HFFc6 (cell line): Measurements from ENCODE around the gene IFITM2. TPM values are rescaled to one million over a fixed set of nuclear protein-coding genes. Genes with fewer than 3 reads are reported as not detected.
"Not testable (repeated sequence)": the region's sequence is repeated elsewhere in the genome, so short reads cannot be mapped to it uniquely, and the experiment has no call there.

Source experiments
- DNase-seq: peaks from one replicate; pipeline ENCODE4 v3.0.0-alpha.2; 2018
- H3K27ac Mint-ChIP-seq: 2 replicates; pipeline ENCODE4 v1.8.0; 2020; ENCODE audit warnings: mild to moderate bottlenecking, mixed read lengths
- H3K27me3 Mint-ChIP-seq: 2 replicates; pipeline ENCODE4 v1.8.0; 2021; ENCODE audit warnings: mild to moderate bottlenecking, moderate library complexity, mixed read lengths; ENCODE audit not compliant: insufficient read depth
- H3K36me3 Mint-ChIP-seq: 2 replicates; pipeline ENCODE4 v1.8.0; 2021; ENCODE audit warnings: low read depth, mixed read lengths
- H3K4me1 Mint-ChIP-seq: 2 replicates; pipeline ENCODE4 v1.8.0; 2020; ENCODE audit warnings: low read depth, mixed read lengths
- H3K4me3 Mint-ChIP-seq: 2 replicates; pipeline ENCODE4 v1.8.0; 2020; ENCODE audit warnings: mild to moderate bottlenecking, moderate library complexity, mixed read lengths
- H3K9me3 Mint-ChIP-seq: 2 replicates; pipeline ENCODE4 v1.8.0; 2020; ENCODE audit warnings: mild to moderate bottlenecking, mixed read lengths
- CTCF ChIP-seq: fragments of 200-600 bp; sonication (generic); IDR thresholded peaks from 2 replicates; pipeline ENCODE4 v1.5.0; 2021; ENCODE audit warnings: antibody characterized with exemption, mild to moderate bottlenecking
- total RNA-seq, 6 experiments: library from RNA; stranded (reverse); fragmentation: NEBNext Ultra II Directional; extraction: Animal tissue kit (Norgen Biotek cat#: 25700); gene quantifications; 2 replicates in 1 of 6; 3 replicates in 5 of 6; pipeline ENCODE4 v1.2.3, GENCODE V29; 2021

Gene IFITM2
- total RNA-seq, 6 experiments from 2014 or later, result 257 to 325 (median 291) TPM

- Mint-ChIP-seq H3K4me3 (no peak overlapping the region), H3K36me3 (no peaks in the 10 kb centered on the region), H3K27me3 (peaks cover 4% of the 10 kb centered on the region), H3K4me1 (peaks cover 12% of the 10 kb centered on the region), H3K27ac (no peak overlapping the region), H3K9me3 (no peaks in the 10 kb centered on the region)
- DNase-seq, result no peak
- no peak for TF ChIP-seq CTCF
Observed at GRCh38 chr11:330694-331357, 23.2 kb downstream of the IFITM2 start.

GRCh38 chr11:331358-332060 lies 23.9 kb downstream of the IFITM2 start:
- Mint-ChIP-seq H3K4me3 (no peak overlapping the region), H3K9me3 (no peaks in the 10 kb centered on the region), H3K27ac (no peak overlapping the region), H3K36me3 (no peaks in the 10 kb centered on the region), H3K27me3 (peaks cover 4% of the 10 kb centered on the region), H3K4me1 (peaks cover 19% of the 10 kb centered on the region)
- no peak for TF ChIP-seq CTCF
- no peak for DNase-seq

GRCh38 chr11:332651-333480 lies 25.2 kb downstream of the IFITM2 start:
- Mint-ChIP-seq H3K27ac (no peak overlapping the region), H3K4me1 (peaks cover 14% of the 10 kb centered on the region), H3K9me3 (no peaks in the 10 kb centered on the region), H3K4me3 (no peak overlapping the region), H3K27me3 (peaks cover 4% of the 10 kb centered on the region), H3K36me3 (no peaks in the 10 kb centered on the region)
- no peak for TF ChIP-seq CTCF
- no peak for DNase-seq

- DNase-seq, H3K4me3 Mint-ChIP-seq, H3K27ac Mint-ChIP-seq, H3K27me3 Mint-ChIP-seq, H3K36me3 Mint-ChIP-seq, H3K9me3 Mint-ChIP-seq: not testable (repeated sequence)
- H3K4me1 Mint-ChIP-seq, result peaks cover 14% of the 10 kb centered on the region
Observed at GRCh38 chr11:333616-334263, 26.1 kb downstream of the IFITM2 start.

GRCh38 chr11:334264-334994 lies 26.8 kb downstream of the IFITM2 start:
- no peak overlapping the region for H3K27ac Mint-ChIP-seq
- H3K4me1 Mint-ChIP-seq, result peaks cover 14% of the 10 kb centered on the region
- H3K27me3 Mint-ChIP-seq, result peaks cover 2% of the 10 kb centered on the region
- DNase-seq, result no peak
- H3K36me3 Mint-ChIP-seq, result no peaks in the 10 kb centered on the region
- no peaks in the 10 kb centered on the region for H3K9me3 Mint-ChIP-seq
- no peak for TF ChIP-seq CTCF
- no peak overlapping the region for H3K4me3 Mint-ChIP-seq
